Activated CD8-positive, alpha-beta memory T cell treated with anti-CD3 and anti-CD28 coated beads, Interleukin-2, amount 10 ng/mL, durations not matched to agents 7 days and 5 days (primary cell): Measurements from ENCODE around the gene UGT1A6. TPM values are rescaled to one million over a fixed set of nuclear protein-coding genes. Genes with fewer than 3 reads are reported as not detected.

Experiments used
- ATAC-seq: fragments of 150-1000 bp; cut with Tn5 transposase; one replicate; pipeline ENCODE4 v1.10.0; 2021; ENCODE audit warnings: moderate library complexity
- CTCF ChIA-PET: fragments of 350-600 bp; sonication (Branson Sonifier 250); formaldehyde crosslinking; loops from one replicate; lab custom pipeline; 2021; ENCODE audit warnings: antibody characterized with exemption; lab: Charles Lee
- DNase-seq: peaks from one replicate; pipeline ENCODE4 v3.0.0-alpha.2; 2020
- H3K27ac Mint-ChIP-seq: one replicate; pipeline ENCODE4 v1.8.0; 2021; ENCODE audit warnings: mild to moderate bottlenecking, mixed read lengths
- H3K27me3 Mint-ChIP-seq: one replicate; pipeline ENCODE4 v1.8.0; 2021; ENCODE audit warnings: mixed read lengths
- H3K36me3 Mint-ChIP-seq: one replicate; pipeline ENCODE4 v1.8.0; 2021; ENCODE audit warnings: mild to moderate bottlenecking, mixed read lengths
- H3K4me1 Mint-ChIP-seq: one replicate; pipeline ENCODE4 v1.8.0; 2021; ENCODE audit warnings: mixed read lengths
- H3K4me3 Mint-ChIP-seq: one replicate; pipeline ENCODE4 v1.8.0; 2021; ENCODE audit warnings: mild to moderate bottlenecking, moderate library complexity, mixed read lengths
- H3K9me3 Mint-ChIP-seq: one replicate; pipeline ENCODE4 v1.8.0; 2022; ENCODE audit warnings: low read depth, mixed read lengths
- total RNA-seq, 2 experiments: library from RNA; stranded (reverse); gene quantifications; one replicate each; pipeline ENCODE4 v1.2.3, GENCODE V29; 2021

UGT1A6 gene
- total RNA-seq, 2 experiments from 2014 or later, result not detected

DNA sequence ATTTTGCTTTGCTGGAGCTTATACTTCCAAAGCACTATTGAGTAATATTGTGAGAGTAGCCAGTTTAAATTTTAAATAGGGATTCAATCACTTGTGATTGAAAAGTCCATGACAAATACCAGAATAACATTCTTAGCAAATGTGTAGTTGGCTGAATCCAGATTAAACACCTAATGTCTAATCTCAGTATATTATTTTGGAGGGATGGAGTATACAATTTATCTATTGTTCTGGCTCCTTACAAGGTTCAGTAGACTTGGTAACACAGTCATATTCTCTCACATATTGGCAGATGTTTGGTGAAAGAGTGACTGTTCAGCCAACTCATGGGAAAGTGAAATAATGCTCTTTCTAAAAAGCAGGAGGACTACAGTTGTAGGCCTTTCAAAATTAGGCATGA lies 18.8 kb upstream of the UGT1A6 start:
- no peak overlapping the region for H3K27ac Mint-ChIP-seq
- peaks cover 42% of the 10 kb centered on the region for H3K27me3 Mint-ChIP-seq
- CTCF ChIA-PET, result no interaction called here
- H3K4me3 Mint-ChIP-seq, result no peak overlapping the region
- no peaks in the 10 kb centered on the region for H3K9me3 Mint-ChIP-seq
- no peaks in the 10 kb centered on the region for H3K4me1 Mint-ChIP-seq
- H3K36me3 Mint-ChIP-seq, result no peaks in the 10 kb centered on the region
- ATAC-seq, result no peak
- DNase-seq, result no peak

DNA sequence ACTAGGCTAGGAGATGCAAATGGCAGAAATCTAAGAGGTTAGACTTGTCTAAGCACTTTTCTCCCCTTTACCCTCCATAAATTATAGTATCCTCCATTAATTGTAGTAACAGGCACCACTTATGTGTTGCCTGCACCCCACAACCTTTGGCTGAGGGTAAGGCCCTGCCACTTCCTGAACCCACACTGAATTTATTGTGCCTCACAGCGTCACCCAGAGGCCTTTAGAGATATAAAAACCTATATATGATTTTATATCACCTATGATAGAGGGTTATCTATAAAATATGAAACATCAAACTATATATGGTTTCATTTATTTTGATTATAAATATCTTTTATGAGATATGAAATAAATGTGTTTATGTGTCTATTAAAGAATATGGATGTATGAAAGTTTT lies 18.4 kb upstream of the UGT1A6 start:
- Mint-ChIP-seq H3K9me3 (no peaks in the 10 kb centered on the region), H3K4me3 (no peak overlapping the region), H3K36me3 (no peaks in the 10 kb centered on the region), H3K27ac (no peak overlapping the region), H3K4me1 (no peaks in the 10 kb centered on the region), H3K27me3 (peaks cover 44% of the 10 kb centered on the region)
- DNase-seq, result no peak
- CTCF ChIA-PET, result no interaction called here
- no peak for ATAC-seq

DNA sequence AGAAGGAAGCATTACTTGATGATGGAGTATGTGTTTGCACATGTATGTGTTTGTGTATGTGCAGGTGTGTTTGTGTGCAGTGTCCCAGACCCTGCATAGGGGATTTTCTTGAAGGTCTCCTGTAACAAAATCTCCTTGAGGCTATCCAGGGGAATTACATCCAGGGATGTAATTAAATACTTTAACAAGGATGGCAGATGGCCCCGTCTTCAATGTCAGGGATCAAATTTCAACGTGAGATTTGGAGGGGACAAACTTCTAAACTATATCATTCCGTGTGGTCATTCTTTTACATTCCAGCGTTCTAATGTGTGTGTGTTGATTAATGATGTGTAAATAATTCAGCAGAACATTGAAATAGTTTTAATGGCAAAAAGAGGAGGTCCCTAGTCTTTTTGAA lies 17.7 kb upstream of the UGT1A6 start:
- DNase-seq, result no peak
- no peaks in the 10 kb centered on the region for H3K36me3 Mint-ChIP-seq
- H3K27ac Mint-ChIP-seq, result no peak overlapping the region
- CTCF ChIA-PET, result no interaction called here
- H3K27me3 Mint-ChIP-seq, result peaks cover 51% of the 10 kb centered on the region
- no peaks in the 10 kb centered on the region for H3K9me3 Mint-ChIP-seq
- H3K4me3 Mint-ChIP-seq, result no peak overlapping the region
- no peak for ATAC-seq
- H3K4me1 Mint-ChIP-seq, result no peaks in the 10 kb centered on the region

DNA sequence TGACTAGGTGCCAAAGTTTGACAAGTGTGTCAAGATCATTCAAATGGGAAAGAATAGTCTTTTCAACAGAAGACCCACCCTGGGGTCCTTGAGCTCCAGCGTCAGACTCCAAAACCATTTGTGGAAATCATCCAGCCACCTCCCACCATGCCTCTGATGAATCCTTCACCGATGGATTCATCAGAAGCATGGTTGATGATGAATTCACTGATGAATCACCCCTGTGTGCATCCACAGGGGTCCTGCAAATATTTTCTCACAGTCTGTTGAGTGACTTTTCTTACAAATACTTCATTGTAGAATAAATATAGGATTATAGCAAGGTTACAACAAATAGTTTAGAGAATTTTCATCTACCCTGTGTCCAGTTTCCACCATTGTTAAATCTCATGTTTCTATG lies 16.6 kb upstream of the UGT1A6 start:
- Mint-ChIP-seq H3K36me3 (no peaks in the 10 kb centered on the region), H3K27ac (no peak overlapping the region), H3K4me1 (no peaks in the 10 kb centered on the region), H3K9me3 (no peaks in the 10 kb centered on the region), H3K27me3 (peaks cover 48% of the 10 kb centered on the region), H3K4me3 (no peak overlapping the region)
- ATAC-seq (no peak), DNase-seq (no peak)
- CTCF ChIA-PET, result no interaction called here

DNA sequence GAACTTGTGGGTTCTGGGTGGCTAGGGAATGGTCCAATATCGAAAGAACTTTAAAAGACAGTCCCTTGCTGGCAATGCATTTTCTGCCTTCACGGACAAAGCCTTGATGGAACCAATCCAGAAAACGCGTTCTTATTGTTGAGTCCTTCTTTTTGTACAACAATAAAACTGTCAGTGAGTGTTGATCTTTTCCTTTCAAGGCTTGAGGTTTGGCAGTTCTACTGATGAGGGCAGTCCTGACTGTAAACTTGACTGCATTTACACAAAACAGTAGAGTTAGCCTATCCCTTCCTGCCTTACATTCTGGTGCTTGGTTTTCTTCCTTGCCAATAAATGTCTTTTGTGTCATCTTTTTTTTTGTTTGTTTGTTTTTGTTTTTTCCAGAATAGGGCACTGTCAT lies 13.5 kb upstream of the UGT1A6 start:
- H3K9me3 Mint-ChIP-seq, result no peaks in the 10 kb centered on the region
- no peaks in the 10 kb centered on the region for H3K36me3 Mint-ChIP-seq
- H3K27me3 Mint-ChIP-seq, result peaks cover 36% of the 10 kb centered on the region
- CTCF ChIA-PET, result no interaction called here
- DNase-seq (no peak), ATAC-seq (no peak)
- no peaks in the 10 kb centered on the region for H3K4me1 Mint-ChIP-seq
- no peak overlapping the region for H3K27ac Mint-ChIP-seq
- no peak overlapping the region for H3K4me3 Mint-ChIP-seq

DNA sequence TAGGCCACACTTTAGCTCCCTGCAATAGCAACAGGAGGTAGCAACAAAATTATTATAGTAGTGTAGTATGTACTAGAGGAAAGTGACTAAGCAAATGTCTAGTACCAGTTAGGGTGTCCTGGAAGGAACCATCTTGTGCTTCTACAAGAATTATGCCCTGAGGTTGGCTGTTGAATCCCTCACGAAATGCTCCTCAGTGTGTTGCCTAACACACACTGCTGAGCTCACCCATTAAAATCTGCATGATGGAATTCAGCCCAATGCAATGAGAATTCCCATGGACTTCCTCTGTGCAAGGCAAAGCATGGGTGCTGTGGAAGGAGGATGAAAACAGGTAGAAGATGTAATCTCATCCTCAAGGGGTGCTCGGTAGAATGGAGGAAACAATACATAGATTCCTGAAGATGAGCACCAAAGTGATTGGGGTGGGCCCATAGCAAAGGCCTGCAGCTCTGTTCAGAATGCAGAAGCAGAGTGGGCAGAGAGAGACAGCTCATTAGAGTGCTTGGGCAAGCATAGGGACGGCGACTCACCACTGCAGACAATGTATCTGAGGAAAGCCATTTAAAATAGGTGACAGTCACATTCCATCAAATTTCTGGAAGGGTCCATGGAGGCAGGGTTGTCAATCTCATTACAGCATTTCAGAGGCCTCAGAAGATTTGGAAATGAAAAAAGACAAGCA lies 12.2 kb upstream of the UGT1A6 start:
- DNase-seq (no peak), ATAC-seq (no peak)
- Mint-ChIP-seq H3K36me3 (no peaks in the 10 kb centered on the region), H3K27me3 (peaks cover 41% of the 10 kb centered on the region), H3K4me1 (no peaks in the 10 kb centered on the region), H3K27ac (no peak overlapping the region), H3K9me3 (no peaks in the 10 kb centered on the region), H3K4me3 (no peak overlapping the region)
- CTCF ChIA-PET, result no interaction called here

DNA sequence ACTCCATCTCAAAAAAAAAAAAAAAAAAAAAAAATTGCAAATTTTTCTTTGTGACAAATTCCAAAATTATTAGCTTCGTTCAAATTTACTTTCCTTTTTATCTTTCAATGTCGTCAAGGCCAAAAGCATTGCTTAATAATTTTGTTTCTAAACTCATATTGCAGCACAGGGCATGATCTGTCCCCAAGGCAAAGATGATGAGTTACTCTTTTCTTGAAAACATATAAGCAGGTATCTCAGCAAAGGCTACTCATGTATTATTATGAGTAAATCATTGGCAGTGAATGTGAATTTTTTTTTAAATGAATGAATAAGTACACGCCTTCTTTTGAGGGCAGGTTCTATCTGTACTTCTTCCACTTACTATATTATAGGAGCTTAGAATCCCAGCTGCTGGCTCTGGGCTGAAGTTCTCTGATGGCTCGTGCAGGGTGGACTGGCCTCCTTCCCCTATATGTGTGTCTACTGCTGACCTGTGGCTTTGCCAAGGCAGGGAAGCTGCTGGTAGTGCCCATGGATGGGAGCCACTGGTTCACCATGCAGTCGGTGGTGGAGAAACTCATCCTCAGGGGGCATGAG lies 11.1 kb upstream of the UGT1A6 start, which contains the start of gene UGT1A7:
UGT1A7 (plus strand) TSS at position 381 of the 579 bp plus-strand sequence; CDS start at position 418, 37 bp downstream.
- no peak for DNase-seq
- no peaks in the 10 kb centered on the region for H3K9me3 Mint-ChIP-seq
- no peak within 1 kb of the TSS for H3K4me3 Mint-ChIP-seq
- H3K4me1 Mint-ChIP-seq, result no peaks in the 10 kb centered on the region
- H3K27me3 Mint-ChIP-seq, result peaks cover 39% of the 10 kb centered on the region
- H3K36me3 Mint-ChIP-seq, result no peaks in the 10 kb centered on the region
- CTCF ChIA-PET, result interaction anchor here (1.0 kb wide), 1 partner anchor 30 kb away, joined by 4 read pairs; no protein-coding TSS in a partner anchor
- ATAC-seq, result no peak
- H3K27ac Mint-ChIP-seq, result no peak within 1 kb of the TSS

DNA sequence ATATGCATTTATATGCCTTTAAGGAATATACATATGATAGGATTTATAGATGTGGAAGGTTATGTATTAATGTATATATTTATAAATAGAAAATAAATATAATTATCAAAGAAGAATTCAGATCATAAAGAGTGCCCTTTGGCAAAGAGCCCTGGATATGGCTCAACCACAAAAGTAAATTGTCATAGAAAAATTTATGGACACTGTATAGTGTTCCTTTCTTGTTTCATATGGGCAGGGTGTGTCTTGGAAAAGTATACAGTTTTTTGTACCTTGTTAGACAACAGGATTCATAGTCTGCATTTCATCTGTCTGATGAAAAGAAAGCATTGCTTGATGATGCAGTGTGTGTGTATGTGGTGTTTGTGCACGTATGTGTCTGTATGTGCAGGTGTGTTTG lies 8.1 kb upstream of the UGT1A6 start:
- CTCF ChIA-PET, result no interaction called here
- no peak for ATAC-seq
- Mint-ChIP-seq H3K4me1 (no peaks in the 10 kb centered on the region), H3K9me3 (no peaks in the 10 kb centered on the region), H3K36me3 (no peaks in the 10 kb centered on the region), H3K27ac (no peak overlapping the region), H3K27me3 (peaks cover 23% of the 10 kb centered on the region), H3K4me3 (no peak overlapping the region)
- DNase-seq, result no peak

DNA sequence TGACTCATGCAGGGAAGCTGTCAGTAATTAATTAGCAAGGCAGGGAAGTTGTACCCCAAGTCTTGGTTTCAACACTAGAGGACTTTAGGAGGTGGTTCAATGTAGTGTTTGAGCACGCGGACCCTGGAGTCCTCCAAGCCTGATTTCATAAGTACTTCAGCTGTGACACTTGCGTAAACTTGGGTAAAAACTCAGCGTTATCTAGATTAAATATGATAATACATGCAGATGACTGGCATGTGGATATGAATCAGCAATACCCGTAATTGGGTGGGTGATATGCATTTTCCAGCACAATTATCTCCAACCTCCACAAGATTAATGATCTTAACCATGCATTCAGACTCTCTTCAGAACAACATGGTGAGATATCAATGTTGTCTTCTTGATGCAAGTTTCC lies 5.8 kb upstream of the UGT1A6 start:
- Mint-ChIP-seq H3K36me3 (no peaks in the 10 kb centered on the region), H3K9me3 (no peaks in the 10 kb centered on the region), H3K27me3 (peaks cover 23% of the 10 kb centered on the region), H3K4me3 (no peak overlapping the region), H3K27ac (no peak overlapping the region), H3K4me1 (no peaks in the 10 kb centered on the region)
- DNase-seq, result no peak
- ATAC-seq, result no peak
- CTCF ChIA-PET, result no interaction called here

DNA sequence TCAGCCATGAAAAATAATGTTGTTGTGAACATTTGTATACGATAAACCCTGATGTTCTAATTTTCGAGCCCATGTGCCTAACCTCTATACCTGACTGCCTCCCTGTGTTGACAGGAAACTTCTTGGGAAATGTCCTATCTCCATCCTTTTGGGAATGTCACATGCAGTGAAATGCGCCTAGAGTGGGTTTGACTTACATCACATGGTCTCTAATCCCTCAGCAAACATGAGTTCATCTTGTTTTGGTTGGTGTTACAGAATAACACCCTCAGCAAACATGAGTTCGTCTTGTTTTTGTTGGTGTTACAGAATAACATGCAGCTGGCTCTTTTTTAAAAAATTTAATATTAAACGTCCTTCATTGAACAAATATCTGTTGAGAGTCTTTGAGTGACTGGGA lies 4.3 kb upstream of the UGT1A6 start:
- H3K27ac Mint-ChIP-seq, result no peak overlapping the region
- no peak for DNase-seq
- H3K9me3 Mint-ChIP-seq, result no peaks in the 10 kb centered on the region
- no peaks in the 10 kb centered on the region for H3K36me3 Mint-ChIP-seq
- H3K27me3 Mint-ChIP-seq, result peaks cover 24% of the 10 kb centered on the region
- no peak for ATAC-seq
- no peak overlapping the region for H3K4me3 Mint-ChIP-seq
- no peaks in the 10 kb centered on the region for H3K4me1 Mint-ChIP-seq
- CTCF ChIA-PET, result no interaction called here

DNA sequence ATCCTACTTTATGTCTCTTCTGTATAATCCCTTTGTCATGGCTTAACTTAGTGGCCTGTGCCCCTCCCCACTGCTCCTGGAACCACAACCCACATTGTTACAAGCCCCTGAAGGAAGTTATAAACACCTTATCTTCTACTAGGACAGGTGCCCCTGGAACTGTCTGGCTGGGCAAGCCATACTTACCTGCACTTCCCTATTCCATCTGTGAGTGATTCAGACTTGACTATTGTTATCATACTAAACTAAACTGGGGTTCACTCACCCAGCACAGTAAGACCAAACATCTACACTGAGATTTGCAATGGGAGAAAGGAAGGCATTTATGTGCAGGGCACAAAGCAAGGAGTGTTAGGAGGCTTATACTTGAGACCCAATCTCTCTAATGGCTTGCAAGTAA lies 3.7 kb upstream of the UGT1A6 start:
- Mint-ChIP-seq H3K36me3 (no peaks in the 10 kb centered on the region), H3K27ac (no peak overlapping the region), H3K9me3 (no peaks in the 10 kb centered on the region), H3K4me1 (no peaks in the 10 kb centered on the region), H3K27me3 (peaks cover 30% of the 10 kb centered on the region), H3K4me3 (no peak overlapping the region)
- no peak for DNase-seq
- CTCF ChIA-PET, result no interaction called here
- ATAC-seq, result no peak

DNA sequence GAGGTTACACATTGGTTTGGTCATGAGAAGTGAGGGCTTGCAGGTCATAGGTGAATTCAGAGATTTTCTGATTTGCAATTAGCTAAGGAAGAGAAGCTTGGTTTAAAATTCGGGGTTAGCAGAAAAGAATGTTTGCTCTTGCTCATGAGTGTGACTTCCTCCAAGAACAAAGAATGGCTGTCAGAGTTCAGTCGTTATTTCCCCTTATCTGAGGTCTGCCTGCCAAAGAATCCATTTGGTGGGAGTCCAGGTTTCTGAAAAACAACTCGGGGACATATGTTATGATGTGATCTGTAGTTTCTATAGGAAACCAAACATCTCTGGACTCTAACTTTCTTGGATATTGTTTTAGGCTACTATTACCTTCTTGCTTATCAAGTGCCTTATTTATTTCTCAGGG lies 3.2 kb upstream of the UGT1A6 start:
- no peak for DNase-seq
- no peaks in the 10 kb centered on the region for H3K9me3 Mint-ChIP-seq
- H3K27ac Mint-ChIP-seq, result no peak overlapping the region
- no peak for ATAC-seq
- CTCF ChIA-PET, result no interaction called here
- H3K4me1 Mint-ChIP-seq, result no peaks in the 10 kb centered on the region
- H3K27me3 Mint-ChIP-seq, result peaks cover 31% of the 10 kb centered on the region
- no peak overlapping the region for H3K4me3 Mint-ChIP-seq
- H3K36me3 Mint-ChIP-seq, result no peaks in the 10 kb centered on the region

DNA sequence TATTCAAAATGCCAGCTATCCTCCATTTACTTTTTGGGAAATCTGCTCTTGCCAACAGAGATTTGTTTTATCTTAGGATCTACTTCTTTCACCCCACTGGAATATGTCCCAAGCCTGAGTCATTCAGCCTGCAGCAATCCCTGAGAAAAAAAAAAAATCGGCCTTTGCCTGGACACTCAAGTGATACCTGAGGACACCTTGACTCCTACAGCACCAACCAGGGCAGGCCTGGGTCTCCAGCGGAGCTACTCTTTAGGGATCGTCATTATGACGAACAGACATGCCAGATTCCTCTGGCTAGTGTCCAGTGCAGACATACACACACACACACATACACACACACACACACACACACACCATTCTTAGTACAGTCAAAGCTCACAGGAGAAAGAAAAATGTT lies 2.2 kb upstream of the UGT1A6 start:
- Mint-ChIP-seq H3K27ac (no peak overlapping the region), H3K36me3 (no peaks in the 10 kb centered on the region), H3K27me3 (peaks cover 27% of the 10 kb centered on the region), H3K4me1 (no peaks in the 10 kb centered on the region), H3K9me3 (no peaks in the 10 kb centered on the region), H3K4me3 (no peak overlapping the region)
- CTCF ChIA-PET, result no interaction called here
- DNase-seq (no peak), ATAC-seq (no peak)
